DMS153 treated with DMSO at 0.1 percent for 48 hours (cell line): Measurements from ENCODE around the gene UBE2E1.

Experiments
- DNase-seq: peaks from one replicate; lab custom pipeline; 2025; ENCODE audit not compliant: unreplicated experiment; lab: John Stamatoyannopoulos, UW

Gene UBE2E1

DNA sequence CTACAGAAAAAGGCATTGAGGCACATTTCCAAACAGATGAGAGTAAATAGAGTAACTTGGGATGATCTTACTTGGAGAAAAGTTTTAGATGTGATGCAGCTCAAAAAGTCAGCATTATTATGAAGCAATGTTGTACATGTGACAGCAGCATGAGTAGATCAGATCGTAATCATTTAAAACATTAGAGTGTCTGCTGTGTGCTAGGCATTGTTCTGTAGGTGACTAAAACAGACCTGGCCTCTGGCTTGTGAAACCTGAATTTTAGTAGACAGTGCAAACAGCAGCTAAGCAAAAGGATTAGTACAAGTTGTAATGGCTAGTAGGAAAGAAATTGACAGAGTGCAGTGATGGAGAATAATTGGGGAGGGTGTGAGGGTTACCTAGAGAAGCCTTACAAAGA, 15.1 kb downstream of the UBE2E1 start:
- no peak for DNase-seq

DNA sequence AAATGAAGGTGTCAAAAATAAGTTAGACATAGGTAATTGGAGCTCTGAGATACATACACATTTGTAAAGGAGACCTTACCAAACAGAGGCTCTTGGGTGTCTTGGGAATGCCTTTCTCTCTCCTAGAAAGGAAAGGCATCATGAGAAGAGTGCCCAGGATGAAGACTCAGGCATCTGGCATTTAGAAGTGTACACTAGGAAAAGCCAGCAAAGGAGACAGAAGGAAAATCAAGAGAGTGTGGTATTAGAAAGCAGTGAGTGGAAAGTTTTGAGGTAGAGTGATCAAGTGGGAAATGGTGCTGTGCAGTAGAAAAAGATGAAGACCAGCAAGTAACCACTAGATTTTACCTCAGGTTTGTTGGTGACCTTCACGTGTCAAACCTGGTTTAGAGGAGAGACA, 16.1 kb downstream of the UBE2E1 start:
- DNase-seq, result no peak

DNA sequence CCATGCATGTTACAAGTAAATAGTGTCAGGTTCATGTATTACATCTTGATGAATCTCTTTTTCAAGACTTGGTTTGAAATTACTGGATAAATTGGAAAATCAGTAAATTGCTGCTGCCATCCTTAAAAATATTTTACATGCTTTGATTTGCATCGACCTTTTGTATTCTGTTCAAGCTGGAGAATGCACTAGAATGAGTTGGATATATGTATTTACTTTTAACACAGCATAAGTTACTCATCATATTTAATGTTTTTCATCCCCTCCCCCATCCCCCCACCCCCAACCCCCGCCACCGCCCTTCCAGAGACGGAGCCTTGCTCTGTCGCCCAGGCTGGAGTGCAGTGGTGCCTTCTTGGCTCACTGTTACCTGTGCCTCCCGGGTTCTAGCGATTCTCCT, 16.8 kb downstream of the UBE2E1 start:
- no peak for DNase-seq

GRCh38 chr3:23823620-23824019, 17.9 kb downstream of the UBE2E1 start:
- no peak for DNase-seq

GRCh38 chr3:23824699-23825444, 19.1 kb downstream of the UBE2E1 start:
- DNase-seq, result no peak

DNA sequence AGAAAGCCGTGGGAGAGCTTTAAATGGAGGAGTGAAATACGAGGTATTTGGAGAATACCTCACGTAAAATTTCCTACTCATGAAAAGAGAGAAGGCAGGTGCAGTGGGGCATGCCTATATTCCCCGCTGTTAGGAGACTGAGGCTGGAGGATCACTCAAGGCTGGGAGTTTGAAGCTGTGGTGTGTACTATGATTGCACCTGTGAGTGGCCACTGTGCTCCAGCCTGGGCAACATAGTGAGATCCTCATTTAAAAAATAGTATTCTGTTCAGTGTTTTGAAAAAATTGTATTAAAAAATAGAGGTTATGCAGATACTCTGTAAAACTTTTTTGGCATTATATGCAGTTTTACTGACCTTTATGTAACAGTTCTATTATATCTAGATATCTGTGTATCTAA, 20.0 kb downstream of the UBE2E1 start:
- no peak for DNase-seq

DNA sequence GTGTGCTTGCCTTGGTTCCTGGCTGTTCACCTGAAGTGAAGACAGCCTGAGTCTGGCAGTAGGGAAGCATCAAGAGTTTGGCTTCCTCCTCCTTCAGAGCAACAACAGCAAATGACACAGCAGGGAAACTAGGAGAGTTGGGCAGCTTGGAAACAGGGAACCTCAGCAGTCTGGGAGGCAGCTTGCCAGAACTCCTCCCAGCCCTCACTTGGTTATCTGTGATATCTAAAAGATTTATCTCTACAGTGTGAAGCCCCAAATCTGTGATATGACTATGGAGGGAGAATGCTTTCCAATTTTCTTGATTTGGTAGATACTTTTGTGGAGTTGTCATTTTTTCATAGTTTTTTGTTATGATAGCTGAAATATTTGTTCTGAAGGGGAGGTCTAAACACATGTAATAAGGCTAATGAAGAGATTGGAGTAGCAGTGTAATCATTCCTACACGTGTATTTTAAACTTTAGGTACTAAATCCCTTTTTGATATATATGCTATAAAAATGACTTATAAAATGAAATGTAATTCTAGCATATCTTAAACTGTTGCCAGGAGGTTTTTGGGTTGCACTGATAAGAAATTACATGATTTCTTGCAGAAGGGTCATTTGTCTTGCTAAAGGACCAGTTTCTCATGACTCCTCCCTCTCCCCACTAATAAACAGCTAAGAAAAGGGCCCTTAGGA, 20.8 kb downstream of the UBE2E1 start:
- DNase-seq, result no peak

DNA sequence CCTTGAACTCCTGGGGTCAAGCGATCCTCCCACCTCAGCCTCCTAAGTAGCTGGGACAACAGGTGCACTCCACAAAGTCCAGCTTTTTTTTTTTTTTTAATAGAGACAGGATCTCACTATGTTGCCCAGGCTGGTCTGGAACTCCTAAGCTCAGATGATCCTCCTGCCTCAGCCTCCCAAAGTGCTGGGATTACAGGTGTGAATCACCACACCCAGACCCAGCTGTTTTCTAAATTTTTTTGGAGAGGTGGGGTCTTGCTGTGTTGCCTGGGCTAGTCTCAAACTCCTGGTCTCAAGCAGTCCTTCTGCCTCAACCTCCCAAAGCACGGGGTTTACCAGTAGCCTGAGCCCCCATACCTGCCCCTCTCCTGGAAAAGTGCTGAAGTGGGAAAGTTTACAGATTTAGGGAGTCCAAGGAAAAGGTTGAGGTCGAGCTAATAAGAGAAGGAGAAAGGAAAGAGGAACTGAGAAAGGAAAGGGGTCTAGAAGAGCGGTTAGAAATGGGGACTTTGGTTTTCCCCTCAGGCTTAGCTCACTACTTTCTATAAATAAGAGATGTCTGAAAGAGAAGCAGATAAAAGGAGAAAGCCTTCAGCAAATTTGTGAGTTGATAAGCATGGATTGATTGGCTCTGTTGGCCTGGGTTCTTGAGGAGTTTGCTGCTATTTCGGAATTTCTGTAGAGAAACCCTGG, 23.6 kb downstream of the UBE2E1 start:
- no peak for DNase-seq

DNA sequence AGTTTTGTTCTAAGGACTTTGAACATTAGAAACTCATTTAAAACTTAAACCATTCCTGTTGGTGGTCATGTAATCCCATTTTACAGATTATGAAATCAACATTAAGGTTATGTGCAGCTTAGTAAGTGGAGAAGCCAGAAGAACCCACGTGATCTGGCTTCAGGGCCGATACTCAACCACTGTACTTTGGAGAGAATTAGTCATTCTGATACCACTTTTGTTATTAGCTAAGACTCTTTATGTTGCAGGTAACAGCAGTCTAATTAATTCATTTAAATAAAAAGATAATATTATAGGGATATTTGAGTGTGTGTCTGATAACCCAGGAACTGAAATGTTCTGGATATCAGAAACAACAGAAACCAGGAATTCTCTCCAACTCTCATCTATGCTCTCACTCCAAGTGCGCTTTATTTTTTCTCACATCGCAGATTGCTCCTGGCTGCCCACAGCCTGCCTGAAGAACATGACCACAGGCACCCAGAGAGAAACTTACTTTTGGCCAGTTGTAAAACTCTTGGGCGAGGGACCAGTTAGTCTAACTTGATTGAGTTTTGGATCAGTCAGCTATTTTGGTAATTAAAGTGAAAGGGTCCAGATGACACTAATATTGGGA, 25.2 kb downstream of the UBE2E1 start:
- DNase-seq, result no peak

- DNase-seq, result no peak
Observed at GRCh38 chr3:23831517-23832394, 26.0 kb downstream of the UBE2E1 start.

DNA sequence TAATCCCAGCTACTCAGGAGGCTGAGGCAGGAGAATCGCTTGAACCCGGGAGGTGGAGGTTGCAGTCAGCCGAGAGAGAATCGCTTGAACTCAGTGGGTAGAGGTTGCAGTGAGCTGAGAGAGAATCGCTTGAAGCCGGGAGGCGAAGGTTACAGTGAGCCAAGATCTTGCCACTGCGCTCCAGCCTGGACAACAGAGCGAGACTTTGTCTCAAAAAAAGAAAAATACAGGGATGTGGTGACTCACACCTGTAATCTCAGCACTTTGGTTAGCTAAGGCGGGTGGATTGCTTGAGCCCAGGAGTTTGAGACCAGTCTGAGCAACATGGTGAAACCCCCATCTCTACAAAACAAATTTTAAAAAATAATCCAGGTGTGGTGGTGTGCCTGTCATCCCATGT, 26.8 kb downstream of the UBE2E1 start:
- DNase-seq, result no peak

DNA sequence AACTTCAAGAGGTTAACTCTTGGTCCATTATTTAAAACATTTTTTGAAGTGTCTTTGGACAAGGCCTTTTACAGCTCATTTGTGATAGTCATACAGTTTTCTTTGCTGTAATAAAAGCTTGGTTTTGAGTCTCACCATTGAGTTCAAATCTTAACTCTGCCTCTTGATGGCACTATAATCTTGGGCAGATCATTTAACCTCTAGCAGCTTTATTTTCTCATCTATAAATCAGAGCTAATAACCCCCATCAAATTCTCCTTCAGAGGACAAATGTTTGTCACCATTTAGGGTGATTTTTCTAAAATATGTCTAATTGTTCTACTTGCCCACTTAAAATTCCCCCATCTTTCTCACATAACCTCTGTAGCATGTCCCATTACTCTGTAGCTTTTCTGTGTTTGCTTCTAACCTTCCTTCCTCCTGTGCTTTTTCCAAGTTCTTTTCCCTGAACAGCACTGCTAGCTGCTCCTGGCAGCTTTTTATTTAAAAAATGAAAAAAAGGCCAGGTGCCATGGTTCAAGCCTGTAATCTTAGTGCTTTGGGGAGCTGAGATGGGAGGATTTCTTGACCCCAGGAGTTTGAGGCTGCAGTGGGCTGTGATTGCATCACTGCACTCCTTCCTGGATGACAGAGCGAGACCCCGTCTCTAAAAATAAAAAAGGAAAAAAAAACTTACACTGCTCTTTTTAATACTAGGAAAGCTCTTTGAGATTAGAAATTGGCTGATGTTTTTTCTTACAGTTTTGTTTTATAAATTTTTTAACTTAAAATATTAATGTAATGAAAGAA, 28.5 kb downstream of the UBE2E1 start:
- DNase-seq, result no peak

DNA sequence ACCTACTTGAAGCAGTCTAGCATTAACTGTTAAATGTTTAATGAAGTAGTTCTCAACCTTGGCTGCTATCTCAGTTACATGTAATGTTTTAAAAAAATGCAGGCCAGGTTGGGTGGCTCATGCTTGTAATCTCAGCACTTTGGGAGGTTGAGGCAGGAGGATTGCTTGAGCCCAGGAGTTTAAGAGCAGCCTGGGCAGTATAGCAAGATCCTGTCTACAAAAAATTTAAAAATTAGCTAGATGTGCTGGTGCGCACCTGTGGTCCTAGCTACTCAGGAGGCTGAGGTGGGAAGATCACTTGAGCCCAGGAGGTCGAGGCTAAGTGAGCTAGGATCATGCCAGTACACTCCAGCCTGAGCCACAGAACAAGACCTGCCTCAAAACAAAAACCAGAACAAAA, 29.3 kb downstream of the UBE2E1 start:
- DNase-seq, result no peak

DNA sequence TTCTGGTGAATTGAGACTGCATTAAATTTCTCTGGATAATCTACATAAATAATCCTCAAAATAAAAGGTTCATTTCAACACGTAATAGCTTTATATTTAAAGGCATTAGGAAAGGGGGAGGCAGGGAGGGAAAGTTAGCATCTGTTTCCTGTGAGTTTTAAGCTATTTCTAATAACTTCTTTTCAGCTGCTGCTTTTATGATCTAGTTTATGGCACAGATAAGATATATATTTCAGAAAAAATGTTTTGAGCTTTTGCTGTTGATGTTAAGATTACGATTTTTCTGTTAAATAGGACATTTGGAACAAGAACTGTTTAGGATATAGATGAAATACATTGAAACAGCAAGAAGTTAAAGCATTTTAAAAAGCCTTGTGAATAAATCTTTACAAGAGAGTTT, 30.0 kb downstream of the UBE2E1 start:
- DNase-seq, result no peak

GRCh38 chr3:23836536-23837230, 30.9 kb downstream of the UBE2E1 start:
- DNase-seq, result no peak

- DNase-seq, result no peak
Observed at GRCh38 chr3:23837286-23837685, 31.5 kb downstream of the UBE2E1 start.

- no peak for DNase-seq
Observed at GRCh38 chr3:23837691-23838090, 31.9 kb downstream of the UBE2E1 start.

- DNase-seq, result no peak
Observed at GRCh38 chr3:23840521-23840920, 34.8 kb downstream of the UBE2E1 start.

DNA sequence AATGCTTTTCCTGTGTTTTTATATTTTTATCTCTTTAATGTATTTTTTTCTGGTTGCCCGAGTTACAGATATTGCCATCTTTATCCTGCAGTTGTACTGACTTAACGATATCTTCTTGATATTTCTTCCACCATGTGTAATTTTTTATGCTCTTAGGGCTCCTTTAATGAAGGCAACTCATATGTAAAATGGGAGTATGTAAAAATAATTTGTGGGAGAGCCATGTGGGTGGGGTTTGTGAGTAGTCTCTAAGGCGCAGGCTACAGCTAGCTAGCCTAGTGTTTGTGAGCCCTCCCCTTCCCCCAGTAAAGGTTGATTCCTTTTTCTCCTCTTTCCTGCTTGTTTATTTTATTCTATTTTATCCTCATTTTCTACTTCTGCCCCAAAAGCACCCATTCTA, 38.1 kb downstream of the UBE2E1 start:
- DNase-seq, result no peak
